HG03280 (cell line): ENCODE measurements around the gene EIF4E.
"Not testable (repeated sequence)": the region's sequence is repeated elsewhere in the genome, so short reads cannot be mapped to it uniquely, and the experiment has no call there.

Source experiments
- ATAC-seq: cut with Tn5 transposase; IDR thresholded peaks from one replicate; pipeline ENCODE4 v1.9.1; 2021; ENCODE audit warnings: mild to moderate bottlenecking, moderate library complexity; ENCODE audit not compliant: unreplicated experiment

EIF4E gene

DNA sequence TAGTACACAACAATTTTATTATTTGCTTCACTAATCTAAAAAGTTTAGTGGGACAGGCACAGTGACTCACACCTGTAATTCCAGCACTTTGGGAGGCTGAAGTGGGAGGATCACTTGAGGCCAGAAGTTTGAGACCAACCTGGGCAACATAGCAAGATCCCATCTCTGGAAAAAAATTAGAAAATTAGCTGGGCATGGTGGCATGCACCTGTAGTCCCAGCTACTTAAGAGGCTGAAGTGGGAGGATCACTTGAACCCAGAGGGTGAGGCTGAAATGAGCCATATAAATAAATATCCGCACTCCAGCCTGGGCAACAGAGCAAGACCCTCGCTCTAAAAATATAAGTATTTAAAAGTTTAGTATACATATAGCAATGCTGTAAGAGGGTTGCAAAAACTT, 42.6 kb downstream of the EIF4E start:
- not testable (repeated sequence) for ATAC-seq

DNA sequence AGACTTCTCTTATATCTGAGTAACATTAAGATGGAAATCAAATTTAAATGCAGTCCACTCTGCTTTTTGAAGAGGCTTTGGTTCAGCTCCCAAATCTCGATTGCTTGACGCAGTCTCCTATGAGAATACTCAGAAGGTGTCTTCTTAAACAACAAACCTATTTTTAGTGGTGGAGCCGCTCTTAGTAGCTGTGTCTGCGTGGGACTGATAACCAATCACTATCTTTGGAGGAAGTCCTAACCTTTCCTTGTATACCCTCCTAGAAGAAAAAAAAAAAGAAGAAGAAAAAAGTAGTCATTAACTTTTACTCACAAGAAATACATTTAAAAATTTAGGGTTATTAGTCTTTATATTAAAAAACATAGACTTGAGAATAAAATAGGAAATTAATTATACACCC, 48.0 kb downstream of the EIF4E start:
- ATAC-seq: not testable (repeated sequence)

DNA sequence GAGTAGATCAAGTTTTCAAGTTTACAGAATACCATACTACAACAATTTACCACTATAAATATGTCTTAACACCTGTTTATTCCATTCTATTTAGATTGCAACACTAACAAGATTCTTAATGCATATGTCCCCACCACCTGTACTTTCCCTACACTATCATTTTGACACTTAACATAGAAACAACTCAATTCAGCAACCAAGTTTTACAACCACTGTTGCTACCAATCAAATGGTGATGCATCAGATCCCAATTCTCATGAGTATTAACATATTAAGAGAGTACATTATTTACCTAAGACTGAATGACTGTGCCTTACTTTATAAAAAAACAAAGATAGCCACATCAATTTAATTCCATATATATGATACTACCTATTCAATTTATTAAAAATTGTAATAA, 49.4 kb downstream of the EIF4E start:
- no peak for ATAC-seq

DNA sequence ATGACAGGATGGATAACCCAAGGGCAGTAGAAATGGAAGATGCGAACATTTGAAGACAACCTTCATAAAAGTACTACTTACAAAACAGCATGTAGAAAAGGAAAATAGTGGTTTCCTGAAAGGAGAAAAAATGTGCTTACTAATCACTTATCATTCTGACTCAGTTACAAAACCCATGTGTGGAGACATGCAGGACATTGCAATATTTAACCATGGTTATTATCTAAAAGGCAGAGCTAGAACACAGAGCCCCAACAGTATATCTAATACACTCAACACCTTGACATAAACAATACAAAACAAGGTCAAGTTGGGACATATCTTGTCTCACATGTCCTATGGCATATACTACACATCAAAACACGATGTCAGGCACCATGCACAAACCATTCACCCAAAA, 55.9 kb downstream of the EIF4E start:
- ATAC-seq: no peak

DNA sequence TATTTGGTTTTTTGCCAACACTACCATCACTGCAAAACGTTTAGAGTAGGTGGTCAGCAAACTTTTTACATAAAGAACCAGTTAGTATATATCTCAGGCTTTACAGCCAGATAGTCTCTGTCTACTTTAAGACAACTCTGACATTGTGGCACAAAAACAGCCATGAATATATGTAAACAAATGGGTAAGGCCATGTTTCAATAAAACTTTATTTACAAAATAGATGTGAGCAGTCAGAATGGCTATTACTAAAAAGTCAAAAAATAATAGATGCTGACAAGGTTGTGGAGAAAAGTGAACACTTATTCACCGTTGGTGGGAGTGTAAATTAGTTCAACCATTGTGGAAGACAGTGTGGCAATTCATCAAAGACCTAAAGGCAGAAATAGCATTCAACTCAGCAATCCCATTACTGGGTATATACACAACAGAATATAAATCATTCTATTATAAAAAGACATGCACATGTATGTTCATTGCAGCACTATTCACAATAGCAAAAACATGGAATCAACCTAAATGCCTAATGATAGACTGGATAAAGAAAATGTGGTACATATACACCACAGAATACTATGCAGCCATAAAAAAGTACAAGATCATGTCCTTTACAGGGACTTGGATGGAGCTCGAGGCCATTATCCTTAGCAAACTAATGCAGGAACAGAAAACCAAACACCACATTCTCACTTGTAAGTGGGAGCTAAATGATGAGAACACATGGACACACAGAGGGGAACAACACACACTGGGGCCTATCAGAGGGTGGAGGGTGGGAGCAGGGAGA, 56.6 kb downstream of the EIF4E start:
- not testable (repeated sequence) for ATAC-seq

DNA sequence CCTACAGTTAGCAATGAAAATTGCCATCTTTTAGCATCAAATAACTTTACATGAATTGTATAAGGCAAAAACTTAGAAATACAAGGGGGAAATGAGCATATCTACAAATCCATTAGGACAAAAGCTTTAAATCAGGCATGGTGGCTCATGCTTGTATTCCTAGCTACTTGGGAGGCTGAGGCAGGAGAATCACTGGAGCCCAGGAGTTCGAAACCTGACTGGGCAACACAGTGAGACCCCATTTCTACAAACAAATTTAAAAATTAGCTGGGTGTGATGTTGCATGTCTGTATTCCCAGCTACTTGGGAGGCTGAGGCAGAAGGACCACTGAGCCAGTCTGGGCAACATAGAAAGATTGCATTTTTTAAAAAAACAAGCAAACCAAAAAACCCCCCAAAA, 61.3 kb downstream of the EIF4E start:
- ATAC-seq: no peak

DNA sequence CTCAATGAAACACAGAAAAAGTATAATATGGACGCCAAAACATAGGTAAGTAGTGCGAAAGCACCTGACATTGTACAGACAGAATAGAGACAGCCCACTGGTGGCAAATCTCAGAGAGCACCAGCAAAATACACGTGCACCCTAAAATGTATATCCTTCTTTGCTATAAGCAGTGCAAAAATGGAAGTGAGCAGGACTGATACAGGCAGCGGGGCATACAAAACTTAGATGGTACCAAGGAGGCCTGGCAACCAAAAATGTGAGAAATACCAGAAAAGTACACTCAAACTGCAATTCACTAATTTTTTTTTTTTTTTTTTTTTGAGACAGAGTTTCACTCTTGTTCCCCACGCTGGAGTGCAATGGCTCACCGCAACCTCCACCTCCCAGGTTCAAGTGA, 63.9 kb downstream of the EIF4E start:
- no peak for ATAC-seq

DNA sequence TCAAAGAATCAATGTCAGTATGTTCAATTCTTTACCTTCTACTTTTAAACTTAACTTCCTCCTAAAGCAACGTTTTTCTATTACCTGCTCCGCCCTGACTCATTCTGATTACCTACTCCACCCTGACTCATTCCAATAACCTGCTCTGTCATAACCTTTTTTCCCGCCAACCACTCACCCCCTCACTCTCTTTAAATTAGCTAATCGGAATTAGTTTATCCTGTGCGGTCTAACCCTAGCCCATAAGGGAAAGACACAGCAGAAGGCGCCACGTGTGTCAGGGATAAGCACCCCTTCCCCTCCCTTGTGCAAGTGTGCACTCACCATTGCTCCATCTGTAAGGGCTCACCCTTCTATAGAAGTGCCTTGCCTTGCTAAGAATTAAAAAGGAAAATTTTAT, 64.4 kb downstream of the EIF4E start:
- ATAC-seq: no peak

DNA sequence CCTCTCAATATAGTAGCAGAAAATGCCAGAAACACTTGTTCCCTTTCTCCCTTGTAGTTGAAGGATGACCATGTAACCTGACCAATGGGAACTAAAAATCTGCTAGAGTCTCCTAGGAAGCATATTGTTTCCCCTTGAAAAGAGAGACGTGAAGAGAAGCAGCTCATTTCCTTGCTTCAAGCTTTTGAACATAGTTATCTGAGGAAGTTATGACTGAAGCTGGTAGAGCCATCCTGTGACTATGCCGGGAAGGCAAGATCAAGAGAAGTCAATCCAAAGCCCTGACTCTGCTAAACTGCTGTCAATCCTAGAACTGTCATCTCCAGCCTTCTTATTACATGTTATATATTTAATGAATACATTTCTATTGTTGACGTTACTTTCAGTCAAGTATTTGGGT, 66.6 kb downstream of the EIF4E start:
- ATAC-seq: no peak

DNA sequence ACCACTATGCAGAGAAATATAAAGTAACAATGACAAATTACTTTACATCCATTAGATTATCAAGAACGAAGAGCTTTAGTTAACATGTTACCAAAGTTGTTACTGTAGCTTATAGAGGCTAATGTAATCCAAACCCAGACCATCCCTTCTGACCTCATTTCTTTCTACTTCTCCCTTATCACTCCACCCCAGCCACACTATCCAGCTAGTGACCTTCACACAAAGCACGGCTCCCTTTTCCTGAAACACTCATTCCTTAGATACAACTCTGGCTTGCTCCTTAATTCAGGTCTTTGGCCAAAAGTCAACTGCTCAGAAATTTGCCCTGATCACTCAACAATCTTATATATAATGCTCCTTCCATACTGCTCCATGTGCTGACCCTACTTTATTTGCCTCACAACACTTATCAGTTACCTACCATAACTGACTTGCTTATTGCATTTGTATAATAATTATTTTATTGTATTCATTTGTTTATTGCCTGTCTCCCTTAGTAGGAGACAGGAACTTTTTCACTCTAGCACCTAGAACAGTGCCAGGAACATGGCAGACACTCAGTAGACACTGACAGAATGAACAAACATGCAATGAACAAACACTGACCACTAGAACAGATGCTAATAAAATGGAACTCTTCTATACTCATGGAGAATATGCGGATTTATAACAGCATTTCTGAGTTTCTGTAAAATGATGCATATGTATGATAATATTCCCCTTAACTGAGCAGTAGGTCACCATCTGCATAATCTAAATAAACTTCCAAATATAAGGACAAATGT, 67.6 kb downstream of the EIF4E start:
- ATAC-seq: no peak

DNA sequence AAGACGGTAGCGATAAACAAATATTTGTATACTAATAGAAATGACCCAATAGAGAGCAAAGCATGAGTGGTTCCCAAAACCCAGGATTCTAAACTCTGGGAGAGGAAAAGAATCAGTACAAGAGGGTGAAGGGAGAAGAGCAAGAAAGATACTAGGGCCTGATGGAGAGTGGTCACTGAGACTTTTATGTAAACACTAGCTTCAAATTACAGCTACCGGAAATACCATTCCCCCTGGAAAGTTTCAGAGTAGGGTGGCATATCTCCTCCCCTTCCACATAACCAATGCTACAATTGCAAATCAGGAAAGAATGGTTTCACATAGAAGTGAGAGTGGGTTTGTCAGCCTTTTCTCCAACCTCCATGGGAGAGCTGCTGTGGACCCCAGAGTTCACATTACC, 77.1 kb downstream of the EIF4E start:
- no peak for ATAC-seq

DNA sequence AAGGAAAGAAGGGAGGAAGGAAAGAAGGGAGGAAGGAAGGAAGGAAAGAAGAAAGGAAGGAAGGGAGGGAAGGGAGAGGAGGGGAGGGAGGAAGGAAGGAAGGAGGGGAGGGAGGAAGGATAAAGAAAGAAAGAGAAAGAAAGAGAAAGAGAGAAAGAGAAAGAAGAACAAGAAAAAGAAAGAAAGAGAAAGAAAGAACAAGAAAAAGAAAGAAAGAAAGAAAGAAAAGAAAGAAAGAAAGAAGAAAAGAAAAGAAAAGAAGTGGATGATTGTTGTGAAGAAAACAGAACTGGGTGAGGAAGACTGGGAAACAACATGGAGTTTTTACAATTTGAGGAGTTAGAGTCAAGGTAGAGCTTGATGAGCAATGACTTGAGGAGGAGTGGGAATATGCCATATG, 78.0 kb downstream of the EIF4E start:
- ATAC-seq: no peak

DNA sequence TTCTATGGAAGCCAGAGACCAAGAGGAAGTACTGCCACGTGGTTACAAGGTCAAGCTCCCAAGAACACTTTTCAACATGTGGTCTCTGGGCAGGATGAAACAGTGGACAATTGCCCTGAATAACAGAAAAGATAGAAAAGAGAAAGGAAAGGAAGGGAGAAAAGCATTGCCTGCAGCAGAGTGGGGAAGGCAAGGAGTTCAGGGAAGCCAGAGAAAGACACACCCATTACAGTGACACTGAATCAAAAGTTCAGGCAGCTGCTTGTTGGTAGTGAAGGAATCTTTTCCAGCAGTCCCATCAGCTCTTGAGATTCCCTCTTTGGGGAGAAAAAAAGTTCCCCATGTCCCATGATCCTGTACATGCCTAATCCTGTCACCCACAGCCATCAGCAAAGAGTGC, 80.5 kb downstream of the EIF4E start:
- ATAC-seq: no peak

DNA sequence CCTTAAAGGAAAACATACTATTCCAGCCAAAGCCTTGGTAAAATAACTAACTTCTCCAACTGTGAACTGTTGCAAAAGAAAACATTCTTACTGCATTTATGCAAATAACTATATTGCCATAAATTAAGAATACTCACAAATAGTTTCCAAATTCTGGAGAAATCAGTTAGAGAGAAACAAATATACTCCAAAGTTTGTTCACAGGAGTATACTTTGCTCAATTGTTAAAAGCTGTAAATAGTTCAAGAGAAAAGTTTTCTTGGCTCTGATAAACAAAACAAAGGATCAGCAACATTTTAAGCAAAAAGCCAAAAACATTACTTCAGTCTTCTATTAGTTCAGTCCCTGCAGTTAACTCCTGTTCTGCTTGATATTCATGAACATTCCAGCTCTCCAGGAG, 83.0 kb downstream of the EIF4E start:
- no peak for ATAC-seq

DNA sequence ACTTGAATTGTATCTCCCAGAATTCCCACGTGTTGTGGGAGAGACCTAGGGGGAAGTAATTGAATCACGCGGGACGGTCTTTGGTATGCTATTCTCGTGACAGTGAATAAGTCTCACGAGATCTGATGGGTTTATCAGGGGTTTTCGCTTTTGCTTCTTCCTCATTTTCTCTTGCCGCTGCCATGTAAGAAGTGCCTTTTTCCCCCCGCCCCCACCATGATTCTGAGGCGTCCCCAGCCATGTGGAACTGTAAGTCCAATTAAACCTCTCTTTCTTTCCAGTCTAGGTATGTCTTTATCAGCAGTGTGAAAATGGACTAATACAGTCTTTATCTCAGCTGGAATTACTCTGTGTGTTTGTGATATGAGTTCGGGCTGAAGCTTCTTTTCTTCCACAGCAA, 86.0 kb downstream of the EIF4E start:
- ATAC-seq: not testable (repeated sequence)

DNA sequence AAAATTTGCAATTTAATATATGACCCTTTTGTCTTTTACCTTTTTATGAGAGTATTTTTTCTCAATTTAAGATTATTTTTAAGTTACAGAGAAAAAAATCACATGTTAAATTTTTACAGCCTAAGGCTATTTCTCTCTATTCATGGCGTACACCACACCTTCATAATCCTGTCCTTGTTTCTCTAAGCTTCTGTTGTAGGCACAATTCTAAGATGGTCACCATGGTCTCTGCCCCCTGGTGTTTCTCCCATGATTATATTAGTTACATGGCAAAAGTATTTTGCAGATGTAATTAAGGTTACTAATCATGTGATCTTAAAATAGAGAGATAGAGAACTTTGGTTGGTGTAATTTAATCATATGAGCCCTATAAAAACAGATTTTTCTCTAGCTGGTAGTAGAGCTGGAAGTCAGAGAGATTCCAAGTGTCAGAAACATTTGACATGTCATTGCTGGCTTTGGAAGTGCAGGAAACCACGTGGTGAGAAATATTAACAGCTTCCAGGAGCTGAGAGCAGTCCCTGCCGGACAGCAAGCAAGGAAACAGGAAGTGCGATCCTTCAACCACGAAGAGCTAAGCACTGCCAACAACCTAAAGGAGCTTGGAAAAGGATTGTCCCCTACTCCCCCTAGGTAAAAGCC, 89.8 kb downstream of the EIF4E start:
- ATAC-seq: no peak

DNA sequence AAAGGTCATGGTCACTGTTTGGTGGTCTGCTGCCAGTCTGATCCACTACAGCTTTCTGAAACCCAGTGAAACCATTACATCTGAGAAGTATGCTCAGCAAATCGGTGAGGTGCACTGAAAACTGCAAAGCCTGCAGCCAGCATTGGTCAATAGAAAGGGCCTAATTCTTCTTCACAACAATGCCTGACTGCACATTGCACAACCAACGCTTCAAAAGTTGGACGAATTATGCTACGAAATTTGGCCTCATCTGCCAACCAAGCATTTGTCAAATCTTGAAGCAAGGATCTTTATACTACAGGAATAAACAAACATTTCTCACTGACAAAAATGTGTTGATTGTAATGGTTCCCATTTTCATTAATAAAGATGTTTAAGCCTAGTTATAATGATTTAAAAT, 90.4 kb downstream of the EIF4E start:
- no peak for ATAC-seq

DNA sequence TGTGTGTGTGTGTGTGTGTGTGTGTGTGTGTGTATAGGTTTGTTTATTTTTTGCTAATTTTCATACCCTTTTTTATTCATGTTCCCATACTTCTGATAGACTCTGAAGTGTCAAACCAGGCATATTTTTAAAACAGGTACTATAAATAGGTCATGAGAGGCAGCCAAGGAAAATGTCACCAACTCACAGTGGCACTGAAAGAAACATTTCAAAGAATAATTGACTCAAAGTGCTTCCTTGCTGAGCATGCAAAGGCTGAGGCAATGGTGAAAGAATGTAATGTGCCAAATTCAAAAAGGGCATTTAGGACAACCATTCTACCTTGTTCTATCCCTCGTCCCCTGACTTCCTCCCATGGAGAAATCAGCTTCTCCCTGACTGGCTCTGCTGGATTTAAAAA, 95.5 kb downstream of the EIF4E start:
- ATAC-seq: no peak

DNA sequence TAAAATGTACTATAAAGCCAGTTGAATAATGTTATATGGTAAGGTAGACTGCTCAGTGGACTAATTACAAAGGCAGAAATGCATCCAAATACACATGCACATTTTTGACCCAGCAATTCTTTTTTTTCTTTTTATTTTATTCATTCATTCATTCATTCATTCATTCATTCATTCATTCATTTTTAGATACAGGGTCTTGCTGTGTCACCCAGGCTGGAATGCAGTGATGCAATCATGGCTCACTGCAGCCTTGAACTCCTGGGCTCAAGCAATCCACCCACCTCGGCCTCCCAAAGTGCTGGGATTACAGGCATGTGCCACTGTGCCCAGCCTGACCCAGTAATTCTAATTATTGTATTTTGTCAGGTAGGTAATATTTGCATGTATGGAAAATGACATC, 97.9 kb downstream of the EIF4E start:
- ATAC-seq: not testable (repeated sequence)
